ENCODE data around the gene CCDC187. TPM values are rescaled to one million over a fixed set of nuclear protein-coding genes. Genes with fewer than 3 reads are reported as not detected.

Gene CCDC187
- total RNA-seq, 4 donors from 2014 or later: 0.40 to 1.1 (median 0.41) TPM; not detected in 1

- in situ Hi-C loops (cut with MboI; ENCODE audit: low pct_ligation_motif_present in 1 of 4, low pct_unique_long_range_greater_than_20kb in 1 of 4, low sequenced_read_pairs in 3 of 4) (loop anchor here in 2 of 4 donors (10.0 kb wide), 2 partner anchors 111 to 121 kb away; no protein-coding TSS in a partner anchor), intact Hi-C loops (cut with DNase I; ENCODE audit: low total_unique reads) (loop anchor here (10.0 kb wide), 1 partner anchor 121 kb away; no protein-coding TSS in a partner anchor)
- Histone ChIP-seq H3K9me3 (no peaks in the 10 kb centered on the region), H3K27ac (no peak overlapping the region), H3K4me3 (no peak overlapping the region), H3K36me3 (no peaks in the 10 kb centered on the region), H3K4me1 (peaks cover 5 to 8% (median 7%) of the 10 kb centered on the region in 4 donors), H3K27me3 (peaks cover 34% of the 10 kb centered on the region)
- no peak for TF ChIP-seq CTCF (IDR thresholded peaks at IDR 0.05)
- no peak for TF ChIP-seq POLR2A (IDR thresholded peaks at IDR 0.05)
- TF ChIP-seq POLR2AphosphoS5 (IDR thresholded peaks at IDR 0.05): no peak
- WGBS, 2 donors (ENCODE audit: low coverage in 1 of 2): 72% methylated on average over 26 of the region's 28 CpGs; no CpG with 5 or more reads in 1 of the 2 donors
- no peak for DNase-seq
These were observed 18.2 kb downstream of the CCDC187 start for GRCh38 chr9:136285501-136286358.

GRCh38 chr9:136284951-136285350, 18.9 kb downstream of the CCDC187 start:
- no peaks in the 10 kb centered on the region for H3K36me3 ChIP-seq
- in situ Hi-C loops (cut with MboI; ENCODE audit: low pct_ligation_motif_present in 1 of 4, low pct_unique_long_range_greater_than_20kb in 1 of 4, low sequenced_read_pairs in 3 of 4): loop anchor here in 2 of 4 donors (10.0 kb wide), 2 partner anchors 110 to 120 kb away; no protein-coding TSS in a partner anchor
- H3K27ac ChIP-seq: no peak overlapping the region
- DNase-seq: no peak
- TF ChIP-seq POLR2A (IDR thresholded peaks at IDR 0.05) (no peak), POLR2AphosphoS5 (IDR thresholded peaks at IDR 0.05) (no peak), CTCF (IDR thresholded peaks at IDR 0.05) (no peak), EP300 (IDR thresholded peaks at IDR 0.05; ENCODE audit: low read depth) (no peak)
- peaks cover 5 to 8% (median 7%) of the 10 kb centered on the region in 4 donors for H3K4me1 ChIP-seq
- no peak overlapping the region for H3K4me3 ChIP-seq
- WGBS, 2 donors (ENCODE audit: low coverage in 1 of 2): 82% methylated on average over 5 of the region's 19 CpGs; no CpG with 5 or more reads in 1 of the 2 donors
- H3K27me3 ChIP-seq: peaks cover 34% of the 10 kb centered on the region
- H3K9me3 ChIP-seq: no peaks in the 10 kb centered on the region
- intact Hi-C loops (cut with DNase I; ENCODE audit: low total_unique reads): loop anchor here (10.0 kb wide), 1 partner anchor 120 kb away; no protein-coding TSS in a partner anchor

- H3K4me1 ChIP-seq: peaks cover 5 to 8% (median 7%) of the 10 kb centered on the region in 4 donors
- no peak overlapping the region for H3K27ac ChIP-seq
- no peak for DNase-seq
- in situ Hi-C loops (cut with MboI; ENCODE audit: low pct_ligation_motif_present in 1 of 4, low pct_unique_long_range_greater_than_20kb in 1 of 4, low sequenced_read_pairs in 3 of 4): loop anchor here in 2 of 4 donors (10.0 kb wide), 2 partner anchors 110 to 120 kb away; no protein-coding TSS in a partner anchor
- peaks cover 34% of the 10 kb centered on the region for H3K27me3 ChIP-seq
- intact Hi-C loops (cut with DNase I; ENCODE audit: low total_unique reads): loop anchor here (10.0 kb wide), 1 partner anchor 120 kb away; no protein-coding TSS in a partner anchor
- H3K36me3 ChIP-seq: no peaks in the 10 kb centered on the region
- TF ChIP-seq EP300 (IDR thresholded peaks at IDR 0.05; ENCODE audit: low read depth) (no peak), POLR2AphosphoS5 (IDR thresholded peaks at IDR 0.05) (no peak), CTCF (IDR thresholded peaks at IDR 0.05) (no peak), POLR2A (IDR thresholded peaks at IDR 0.05) (no peak)
- 60 to 88% methylated on average over 4 to 22 of the region's 22 CpGs for WGBS, 2 donors (ENCODE audit: low coverage in 1 of 2)
- H3K4me3 ChIP-seq: no peak overlapping the region
- H3K9me3 ChIP-seq: no peaks in the 10 kb centered on the region
These were observed 19.6 kb downstream of the CCDC187 start for GRCh38 chr9:136284311-136284710.

Measured in transverse colon (tissue), 4 donors.